Kidney glomerular epithelial cell (primary cell): ENCODE measurements around the gene POLR1E.
"Not testable (repeated sequence)": the region's sequence is repeated elsewhere in the genome, so short reads cannot be mapped to it uniquely, and the experiment has no call there.

ENCODE experiments used
- DNase-seq: peaks from one replicate; lab custom pipeline; 2025; lab: John Stamatoyannopoulos, UW

The POLR1E gene

GRCh38 chr9:37465249-37466036 lies 20.3 kb upstream of the POLR1E start, which contains the start of gene ZBTB5:
Gene ZBTB5 (minus strand): TSS chr9:37465450. CDS start chr9:37442551, 22,899 bp downstream.
- DNase-seq, result peak; percentile 100

GRCh38 chr9:37466037-37466709 lies 19.6 kb upstream of the POLR1E start:
- peak; percentile 70 for DNase-seq

GRCh38 chr9:37467530-37467929 lies 18.2 kb upstream of the POLR1E start:
- DNase-seq, result not testable (repeated sequence)

GRCh38 chr9:37468620-37469019 lies 17.1 kb upstream of the POLR1E start:
- DNase-seq, result no peak

GRCh38 chr9:37471942-37472684 lies 13.6 kb upstream of the POLR1E start:
- peak; percentile 99 for DNase-seq

GRCh38 chr9:37473982-37474381 lies 11.8 kb upstream of the POLR1E start:
- not testable (repeated sequence) for DNase-seq

GRCh38 chr9:37474438-37474837 lies 11.3 kb upstream of the POLR1E start:
- no peak for DNase-seq

- no peak for DNase-seq
Measured at GRCh38 chr9:37476930-37477329, 8.8 kb upstream of the POLR1E start.

GRCh38 chr9:37477443-37477842 lies 8.3 kb upstream of the POLR1E start:
- DNase-seq, result not testable (repeated sequence)

GRCh38 chr9:37477987-37478619 lies 7.6 kb upstream of the POLR1E start:
- not testable (repeated sequence) for DNase-seq

GRCh38 chr9:37480759-37481158 lies 5.0 kb upstream of the POLR1E start:
- no peak for DNase-seq

- no peak for DNase-seq
Measured at GRCh38 chr9:37486256-37486615, 488 bp downstream of the POLR1E start.

- DNase-seq, result peak; percentile 33
Measured at GRCh38 chr9:37486616-37487548, 1.1 kb downstream of the POLR1E start.

- no peak for DNase-seq
Measured at GRCh38 chr9:37491939-37492338, 6.2 kb downstream of the POLR1E start.

- DNase-seq, result no peak
Measured at GRCh38 chr9:37495571-37495970, 9.8 kb downstream of the POLR1E start.

- DNase-seq, result no peak
Measured at GRCh38 chr9:37496020-37496419, 10.3 kb downstream of the POLR1E start.

- DNase-seq, result no peak
Measured at GRCh38 chr9:37497320-37497719, 11.6 kb downstream of the POLR1E start.

- DNase-seq, result no peak
Measured at GRCh38 chr9:37498457-37498856, 12.7 kb downstream of the POLR1E start.

- DNase-seq, result no peak
Measured at GRCh38 chr9:37499297-37499696, 13.5 kb downstream of the POLR1E start.

- no peak for DNase-seq
Measured at GRCh38 chr9:37501957-37502596, 16.3 kb downstream of the POLR1E start.

- DNase-seq, result no peak
Measured at GRCh38 chr9:37503736-37504135, 18.0 kb downstream of the POLR1E start.
